RWPE1 (cell line): ENCODE measurements around the gene ABR.

Experiments
- CTCF ChIA-PET: fragments of 350-600 bp; sonication (Branson Sonifier 250); formaldehyde crosslinking; extraction: SDS; loops from one replicate; lab custom pipeline; 2021; lab: Yijun Ruan, JAX
- POLR2A ChIA-PET: fragments of 400-600 bp; formaldehyde crosslinking; extraction: SDS; loops from one replicate; lab custom pipeline; 2020; ENCODE audit warnings: antibody characterized with exemption; ENCODE audit not compliant: low non-redundant PET; lab: Yijun Ruan, JAX
- DNase-seq: peaks from one replicate; pipeline ENCODE4 v3.0.0; 2012; ENCODE audit warnings: low spot score
- H3K27ac ChIP-seq: fragments of 450-650 bp; 2 replicates; pipeline ENCODE4 v1.5.1; 2017
- CTCF ChIP-seq: fragments of 450-650 bp; conservative IDR thresholded peaks from 2 replicates; pipeline ENCODE4 v1.5.1; 2017; ENCODE audit warnings: low read depth, mild to moderate bottlenecking

The ABR gene

GRCh38 chr17:1186923-1187771 is 7.4 kb upstream of the ABR start:
- H3K27ac ChIP-seq: no peak overlapping the region
- POLR2A ChIA-PET: no interaction called here
- CTCF ChIA-PET: interaction anchor here (0.6 to 4.9 kb wide), 19 partner anchors 8 to 147 kb away, joined by 3 to 42 read pairs (median 4); no protein-coding TSS in a partner anchor
- peak; percentile 78 for DNase-seq
- peak; percentile 97 for TF ChIP-seq CTCF

DNA sequence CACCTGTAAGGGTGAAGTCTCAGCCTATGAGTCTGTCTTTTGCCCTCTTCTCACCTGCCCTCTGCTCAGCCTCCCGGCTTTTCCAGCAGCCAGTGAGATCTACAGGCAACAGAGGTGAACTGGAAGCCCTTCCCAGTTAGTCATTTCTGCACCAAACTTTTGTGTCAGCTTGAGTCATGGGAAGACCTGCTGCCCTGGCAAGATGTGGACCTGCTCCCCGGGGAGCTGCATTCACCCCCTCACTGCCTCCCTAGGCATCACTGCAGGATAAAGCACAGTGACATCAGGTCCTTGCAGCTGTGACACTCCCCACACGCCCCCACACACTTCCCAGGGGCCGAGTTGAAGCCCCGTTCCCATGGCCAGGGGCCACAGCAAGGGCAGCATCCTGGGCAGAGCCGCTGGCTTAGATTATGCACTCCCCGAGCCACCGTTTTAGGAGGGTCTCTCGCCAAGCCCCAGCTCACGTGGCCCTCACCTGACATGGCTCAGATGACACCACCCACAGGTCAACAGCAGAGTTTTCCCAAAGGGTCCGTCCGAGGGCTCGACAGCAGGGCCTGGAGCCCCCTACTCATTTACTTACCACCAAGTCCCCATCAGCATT is 6.5 kb upstream of the ABR start:
- POLR2A ChIA-PET: no interaction called here
- no peak for TF ChIP-seq CTCF

DNA sequence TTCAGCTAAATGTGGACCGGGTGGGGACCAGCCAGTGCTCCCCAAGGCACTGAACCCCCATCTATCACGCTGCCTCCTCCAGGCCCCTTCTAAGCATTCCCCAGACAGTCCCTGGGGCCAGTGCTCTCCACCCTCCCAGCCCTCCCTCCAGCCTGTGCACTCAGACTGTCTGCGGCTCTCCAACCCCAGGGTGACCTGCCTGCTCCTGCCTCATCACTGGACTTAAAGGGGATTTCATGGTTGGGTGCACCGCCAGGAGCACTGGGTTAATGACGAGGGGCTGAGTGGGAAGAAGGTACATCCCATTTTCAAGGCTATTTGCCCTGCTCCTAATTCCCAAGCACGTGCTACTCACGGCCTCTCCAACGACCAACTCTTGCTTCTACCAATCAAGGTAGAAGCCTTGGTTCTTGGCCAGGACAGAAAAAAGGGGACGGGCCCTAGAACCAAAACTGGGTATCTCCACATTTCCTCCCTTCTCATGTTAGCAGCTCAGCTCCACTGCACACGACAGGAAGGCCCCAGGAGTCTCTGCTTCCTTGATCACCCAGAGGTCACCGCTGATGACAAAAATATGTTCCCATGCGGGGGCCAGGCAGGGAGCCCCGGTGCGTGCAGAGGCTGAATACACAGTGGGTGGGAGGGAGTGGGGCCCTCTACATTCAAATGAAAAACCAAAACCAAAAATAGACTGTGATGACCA is 3.5 kb upstream of the ABR start:
- no peak for DNase-seq
- no peak for TF ChIP-seq CTCF
- CTCF ChIA-PET: interaction anchor here (0.6 to 2.0 kb wide), 3 partner anchors 61 to 155 kb away, joined by 3 to 7 read pairs (median 3); no protein-coding TSS in a partner anchor
- no peak overlapping the region for H3K27ac ChIP-seq
- POLR2A ChIA-PET: no interaction called here

More for the DNA sequence above, 6.5 kb upstream of the ABR start:
- DNase-seq: peak; percentile 51
- CTCF ChIA-PET: interaction anchor here (0.6 to 4.9 kb wide), 11 partner anchors 9 to 146 kb away, joined by 3 to 42 read pairs (median 5); no protein-coding TSS in a partner anchor
- no peak overlapping the region for H3K27ac ChIP-seq

DNA sequence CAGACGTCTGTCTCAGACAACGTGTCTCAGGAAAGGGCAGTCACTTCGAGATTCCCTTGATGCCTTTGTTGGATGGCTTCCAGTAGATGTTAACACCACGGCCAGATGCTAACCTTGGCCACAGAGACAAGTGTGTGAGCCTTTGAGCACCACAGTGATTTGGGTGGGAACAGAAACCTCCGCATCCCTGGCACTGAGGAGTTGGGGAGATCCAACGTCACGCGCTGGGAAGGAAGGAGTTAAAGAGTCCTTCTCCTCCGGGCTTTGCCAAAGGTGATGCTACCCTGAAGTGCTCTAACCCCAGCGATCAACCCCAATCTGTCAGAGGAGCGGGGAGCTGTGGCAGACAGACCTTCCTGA is 3.0 kb upstream of the ABR start:
- ChIA-PET CTCF (interaction anchor here (1.1 kb wide), 1 partner anchor 60 kb away, joined by 3 read pairs; no protein-coding TSS in a partner anchor), POLR2A (no interaction called here)
- no peak for DNase-seq
- TF ChIP-seq CTCF: no peak
- H3K27ac ChIP-seq: no peak overlapping the region

DNA sequence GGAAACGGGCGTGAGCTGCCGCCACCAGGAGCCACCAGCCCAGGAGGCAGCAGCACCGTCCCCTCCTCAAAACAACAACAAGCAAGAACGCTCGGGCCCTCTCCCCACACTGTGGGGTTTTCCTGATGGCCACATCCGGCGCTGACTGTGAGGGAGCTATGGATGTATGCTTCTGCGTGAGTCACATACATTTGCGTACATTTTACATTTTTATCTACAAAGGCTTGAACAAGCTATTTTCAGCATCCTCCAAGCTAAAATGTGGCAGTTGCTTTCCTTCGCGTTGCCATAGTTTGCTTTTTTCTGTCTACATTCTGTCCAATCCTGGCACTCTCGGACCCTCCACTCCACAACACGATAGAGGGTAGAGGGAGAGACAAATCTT is 2.0 kb upstream of the ABR start:
- ChIA-PET POLR2A (no interaction called here), CTCF (interaction anchor here (0.6 to 0.7 kb wide), 2 partner anchors 98 to 377 kb away, joined by 3 read pairs; no protein-coding TSS in a partner anchor)
- H3K27ac ChIP-seq: no peak overlapping the region

More for the DNA sequence above, 2.0 kb upstream of the ABR start:
- TF ChIP-seq CTCF: no peak
- DNase-seq: no peak
